Glutamatergic neuron (in vitro differentiated cells): Measurements from ENCODE around the gene ZFYVE28. TPM values are rescaled to one million over a fixed set of nuclear protein-coding genes. Genes with fewer than 3 reads are reported as not detected.
A peak's percentile ranks its signal among the peaks of the same experiment; 100 is the strongest.

Experiments
- DNase-seq: peaks from one replicate; pipeline ENCODE4 v3.0.0; 2022
- H3K27ac Mint-ChIP-seq: one replicate; pipeline ENCODE4 v1.8.0; 2020; ENCODE audit warnings: mild to moderate bottlenecking, mixed read lengths, inconsistent platforms; ENCODE audit not compliant: unreplicated experiment
- H3K27me3 Mint-ChIP-seq: one replicate; pipeline ENCODE4 v1.8.0; 2020; ENCODE audit warnings: mild to moderate bottlenecking, moderate library complexity, mixed read lengths, inconsistent platforms; ENCODE audit not compliant: unreplicated experiment
- H3K36me3 Mint-ChIP-seq: one replicate; pipeline ENCODE4 v1.8.0; 2020; ENCODE audit warnings: mild to moderate bottlenecking, mixed read lengths, inconsistent platforms; ENCODE audit not compliant: unreplicated experiment
- H3K4me1 Mint-ChIP-seq: one replicate; pipeline ENCODE4 v1.8.0; 2020; ENCODE audit warnings: mild to moderate bottlenecking, low read depth, mixed read lengths, inconsistent platforms; ENCODE audit not compliant: unreplicated experiment
- H3K4me3 Mint-ChIP-seq: one replicate; pipeline ENCODE4 v1.8.0; 2020; ENCODE audit warnings: mild to moderate bottlenecking, mixed read lengths, inconsistent platforms; ENCODE audit not compliant: unreplicated experiment
- H3K9me3 Mint-ChIP-seq: one replicate; pipeline ENCODE4 v1.8.0; 2020; ENCODE audit warnings: mild to moderate bottlenecking, moderate library complexity, mixed read lengths, inconsistent platforms; ENCODE audit not compliant: unreplicated experiment
- total RNA-seq: library from RNA; stranded (reverse); fragmentation: NEBNext Ultra II Directional; extraction: Animal tissue kit (Norgen Biotek cat#: 25700); gene quantifications from one replicate; pipeline ENCODE4 v1.2.1, GENCODE V29; 2021; ENCODE audit not compliant: unreplicated experiment
- TF ChIP-seq, protein P1 (sequence below): fragments of 200-600 bp; sonication (generic); IDR thresholded peaks from one replicate; pipeline ENCODE4 v1.5.0; 2021; ENCODE audit not compliant: partially characterized antibody, unreplicated experiment

Gene ZFYVE28
- total RNA-seq, 1 donor from 2014 or later: 4.8 TPM

DNA sequence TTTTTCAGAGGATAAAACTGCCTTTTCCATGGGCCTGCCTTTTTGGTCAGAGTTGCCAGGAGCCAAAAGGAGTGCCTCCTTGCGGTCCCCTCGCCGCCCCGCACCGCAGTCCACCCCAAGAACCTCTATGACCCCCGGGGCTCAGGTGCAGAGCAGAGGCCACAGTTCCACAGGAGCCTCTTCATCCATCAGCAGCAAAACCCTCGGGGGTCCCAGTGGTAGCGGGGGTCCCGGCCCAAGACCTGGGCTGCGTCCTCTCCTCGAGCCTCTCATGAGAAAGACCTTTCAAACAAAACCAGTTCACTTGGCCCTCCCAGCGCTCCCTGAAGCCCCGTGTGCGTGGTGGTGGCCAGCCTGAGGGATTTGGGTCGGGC is 16.8 kb downstream of the ZFYVE28 start:
- H3K27ac Mint-ChIP-seq: peak overlapping the region; percentile 22
- H3K4me1 Mint-ChIP-seq: peaks cover 5% of the 10 kb centered on the region
- no peaks in the 10 kb centered on the region for H3K36me3 Mint-ChIP-seq
- TF ChIP-seq, protein P1, sequence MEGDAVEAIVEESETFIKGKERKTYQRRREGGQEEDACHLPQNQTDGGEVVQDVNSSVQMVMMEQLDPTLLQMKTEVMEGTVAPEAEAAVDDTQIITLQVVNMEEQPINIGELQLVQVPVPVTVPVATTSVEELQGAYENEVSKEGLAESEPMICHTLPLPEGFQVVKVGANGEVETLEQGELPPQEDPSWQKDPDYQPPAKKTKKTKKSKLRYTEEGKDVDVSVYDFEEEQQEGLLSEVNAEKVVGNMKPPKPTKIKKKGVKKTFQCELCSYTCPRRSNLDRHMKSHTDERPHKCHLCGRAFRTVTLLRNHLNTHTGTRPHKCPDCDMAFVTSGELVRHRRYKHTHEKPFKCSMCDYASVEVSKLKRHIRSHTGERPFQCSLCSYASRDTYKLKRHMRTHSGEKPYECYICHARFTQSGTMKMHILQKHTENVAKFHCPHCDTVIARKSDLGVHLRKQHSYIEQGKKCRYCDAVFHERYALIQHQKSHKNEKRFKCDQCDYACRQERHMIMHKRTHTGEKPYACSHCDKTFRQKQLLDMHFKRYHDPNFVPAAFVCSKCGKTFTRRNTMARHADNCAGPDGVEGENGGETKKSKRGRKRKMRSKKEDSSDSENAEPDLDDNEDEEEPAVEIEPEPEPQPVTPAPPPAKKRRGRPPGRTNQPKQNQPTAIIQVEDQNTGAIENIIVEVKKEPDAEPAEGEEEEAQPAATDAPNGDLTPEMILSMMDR: no peak
- peaks cover 5% of the 10 kb centered on the region for H3K27me3 Mint-ChIP-seq
- no peak for DNase-seq
- peak overlapping the region; percentile 63 for H3K4me3 Mint-ChIP-seq
- H3K9me3 Mint-ChIP-seq: peaks cover 12% of the 10 kb centered on the region

DNA sequence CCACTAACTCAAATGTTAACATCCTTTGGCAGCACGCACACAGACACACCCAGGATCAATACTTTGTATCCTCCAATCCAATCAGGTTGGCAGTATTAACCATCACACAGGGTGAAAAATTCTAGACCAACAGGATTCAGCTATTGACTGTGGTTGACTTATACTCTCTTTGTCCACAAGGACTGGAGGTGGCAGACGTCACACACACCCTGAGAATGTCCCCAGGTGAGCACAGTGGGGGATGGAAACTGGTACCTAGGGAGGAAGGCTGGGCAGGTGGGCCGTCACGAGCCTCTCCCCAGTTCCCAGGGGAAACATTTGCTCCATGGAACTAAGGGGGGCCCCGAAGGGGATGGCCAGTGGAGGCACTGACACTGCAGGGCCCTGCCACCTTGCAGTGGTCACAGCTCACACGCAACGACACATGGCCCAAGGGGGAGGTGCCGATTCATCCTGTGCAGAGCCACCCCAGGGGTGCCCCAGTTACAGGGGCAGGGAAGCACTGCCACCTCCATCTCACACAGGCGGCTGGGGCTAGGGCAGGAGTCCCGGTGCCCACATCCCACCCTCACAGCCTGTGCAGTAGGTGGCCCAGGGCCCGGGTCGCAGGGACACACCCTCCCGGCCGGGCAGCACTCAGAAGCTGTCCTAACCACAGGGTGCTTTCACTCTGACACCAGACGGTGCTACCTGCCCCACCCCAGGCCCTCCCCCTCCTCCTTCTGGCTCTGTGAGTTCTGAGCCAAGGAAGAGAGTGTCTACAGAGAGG is 17.4 kb downstream of the ZFYVE28 start:
- no peak for DNase-seq
- Mint-ChIP-seq H3K36me3 (no peaks in the 10 kb centered on the region), H3K4me1 (peaks cover 5% of the 10 kb centered on the region), H3K27ac (no peak overlapping the region), H3K9me3 (peaks cover 12% of the 10 kb centered on the region), H3K4me3 (no peak overlapping the region), H3K27me3 (peaks cover 5% of the 10 kb centered on the region)
- TF ChIP-seq, protein P1: no peak

DNA sequence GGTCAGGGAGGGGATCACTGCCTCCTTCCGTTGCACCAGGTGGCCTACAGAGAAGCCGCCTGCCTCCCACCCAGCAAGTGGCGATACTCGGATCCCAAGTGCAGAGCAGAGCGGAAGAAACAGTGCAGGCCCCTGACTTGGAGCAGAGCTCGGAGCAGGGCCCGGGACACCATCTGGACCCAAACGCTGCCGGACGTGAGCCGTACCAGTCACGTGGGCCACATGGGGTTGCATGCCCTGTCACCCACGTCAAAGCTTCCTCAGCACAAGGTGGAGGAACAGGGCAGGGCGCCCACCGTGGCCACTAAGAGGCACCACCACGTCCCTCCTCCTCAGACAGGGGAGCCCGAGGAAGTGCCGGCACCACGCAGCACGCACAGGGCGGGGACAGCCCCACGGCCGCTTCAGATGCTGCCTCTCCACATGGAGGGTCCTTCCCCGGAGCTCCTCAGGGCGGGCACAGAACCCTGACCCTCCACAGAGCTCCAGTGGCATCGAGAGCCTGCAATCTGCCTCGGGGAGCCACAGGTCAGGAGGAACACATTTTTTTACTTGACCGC is 18.7 kb downstream of the ZFYVE28 start:
- Mint-ChIP-seq H3K4me3 (no peak overlapping the region), H3K9me3 (peaks cover 12% of the 10 kb centered on the region), H3K36me3 (no peaks in the 10 kb centered on the region), H3K27ac (no peak overlapping the region), H3K27me3 (peaks cover 5% of the 10 kb centered on the region), H3K4me1 (peaks cover 6% of the 10 kb centered on the region)
- DNase-seq: no peak
- TF ChIP-seq, protein P1: no peak

DNA sequence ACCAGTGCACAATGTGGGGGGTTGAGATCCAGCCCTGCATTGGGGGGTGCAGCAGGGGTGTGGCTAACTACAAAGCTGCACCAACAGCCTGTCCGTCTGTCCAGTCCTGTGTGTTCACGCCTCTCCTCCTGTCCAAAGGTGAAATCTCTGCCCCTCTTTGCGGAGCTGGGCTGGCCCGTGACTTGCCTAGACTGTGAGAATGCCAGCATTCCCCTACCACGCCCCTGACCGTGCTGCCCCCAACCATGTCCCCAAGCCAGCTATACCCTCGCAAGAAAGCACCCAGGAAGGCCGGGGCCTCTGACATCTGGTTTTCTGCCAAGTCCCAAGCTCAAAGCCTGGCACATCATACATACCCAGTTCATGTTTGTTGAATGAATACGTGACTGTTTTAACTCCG is 19.2 kb downstream of the ZFYVE28 start:
- H3K27me3 Mint-ChIP-seq: peaks cover 5% of the 10 kb centered on the region
- peaks cover 7% of the 10 kb centered on the region for H3K4me1 Mint-ChIP-seq

More for the DNA sequence above, 19.2 kb downstream of the ZFYVE28 start:
- TF ChIP-seq, protein P1: no peak
- no peak for DNase-seq
- no peaks in the 10 kb centered on the region for H3K36me3 Mint-ChIP-seq
- no peak overlapping the region for H3K27ac Mint-ChIP-seq
- no peak overlapping the region for H3K4me3 Mint-ChIP-seq
- peaks cover 12% of the 10 kb centered on the region for H3K9me3 Mint-ChIP-seq
